Common myeloid progenitor, CD34-positive (primary cell): ENCODE data around the gene CYP2A13.
A peak's percentile ranks its signal among the peaks of the same experiment; 100 is the strongest.

ENCODE experiments used
- CTCF ChIA-PET: fragments of 350-600 bp; sonication (Branson Sonifier 250); formaldehyde crosslinking; loops from one replicate; lab custom pipeline; 2021; ENCODE audit warnings: antibody characterized with exemption; lab: Charles Lee
- POLR2A ChIA-PET: fragments of 350-600 bp; sonication (Branson Sonifier 250); formaldehyde crosslinking; loops from one replicate; lab custom pipeline; 2021; ENCODE audit warnings: antibody characterized with exemption; lab: Charles Lee
- DNase-seq, 3 donors: peaks; one replicate each; pipeline versions ENCODE4 v3.0.0 to v3.0.0-alpha.2; 2013
- H3K27ac ChIP-seq, 2 experiments: 1 replicate in 1 of 2; 2 replicates in 1 of 2; pipeline ENCODE4 v1.7.0; 2013; ENCODE audit warnings: inconsistent platforms in 2 of 2, low read length in 2 of 2, mild to moderate bottlenecking in 2 of 2, low read depth in 1 of 2, moderate library complexity in 1 of 2; ENCODE audit not compliant: severe bottlenecking in 2 of 2, insufficient read depth in 1 of 2, poor library complexity in 1 of 2
- H3K27me3 ChIP-seq, 5 experiments: replicated peaks in 2 of 5; 1 replicate in 3 of 5; 2 replicates in 2 of 5; pipeline versions ENCODE4 v1.6.1 to v1.7.0; 2013; ENCODE audit warnings: low read length in 4 of 5, mild to moderate bottlenecking in 2 of 5, moderate library complexity in 2 of 5, inconsistent platforms in 1 of 5; ENCODE audit not compliant: insufficient read depth in 5 of 5, control insufficient read depth in 4 of 5
- H3K36me3 ChIP-seq, 4 experiments: 1 replicate in 2 of 4; 2 replicates in 2 of 4; pipeline versions ENCODE4 v1.6.1 to v1.7.0; 2013; ENCODE audit warnings: low read length in 3 of 4, control low read depth in 1 of 4, mild to moderate bottlenecking in 1 of 4; ENCODE audit not compliant: control insufficient read depth in 4 of 4, insufficient read depth in 4 of 4
- H3K4me1 ChIP-seq, 4 experiments: 1 replicate in 3 of 4; 2 replicates in 1 of 4; pipeline versions ENCODE4 v1.6.1 to v1.7.1; 2013; ENCODE audit warnings: low read length in 3 of 4, mild to moderate bottlenecking in 3 of 4, control low read depth in 1 of 4, inconsistent platforms in 1 of 4, moderate library complexity in 1 of 4; ENCODE audit not compliant: control insufficient read depth in 4 of 4, insufficient read depth in 4 of 4; ENCODE audit errors: control extremely low read depth in 1 of 4
- H3K4me3 ChIP-seq, 7 experiments: 1 replicate in 4 of 7; 2 replicates in 3 of 7; pipeline versions ENCODE4 v1.5.1 to v1.7.0; 2013; ENCODE audit warnings: mild to moderate bottlenecking in 7 of 7, low read length in 6 of 7, moderate library complexity in 6 of 7, inconsistent platforms in 2 of 7, low read depth in 2 of 7, control low read depth in 1 of 7; ENCODE audit not compliant: insufficient read depth in 4 of 7, control insufficient read depth in 1 of 7; ENCODE audit errors: extremely low read depth in 1 of 7
- H3K9me3 ChIP-seq, 5 experiments: 1 replicate in 4 of 5; 2 replicates in 1 of 5; pipeline versions ENCODE4 v1.6.1 to v1.7.1; 2013; ENCODE audit warnings: low read length in 4 of 5, mild to moderate bottlenecking in 2 of 5, inconsistent platforms in 1 of 5, low read depth in 1 of 5, moderate library complexity in 1 of 5; ENCODE audit not compliant: control insufficient read depth in 4 of 5, insufficient read depth in 2 of 5; ENCODE audit errors: control extremely low read depth in 1 of 5
- WGBS: methylation state at CpG from one replicate; pipeline ENCODE4 v1.1.5; 2013; ENCODE audit not compliant: insufficient coverage; 5-methylcytosine and 5-hydroxymethylcytosine counted together

CYP2A13 gene

GRCh38 chr19:41076286-41076685, 12.0 kb upstream of the CYP2A13 start:
- Histone ChIP-seq H3K9me3 (peaks cover 0 to 9% (median 1%) of the 10 kb centered on the region in 5 experiments), H3K27me3 (peaks cover 0 to 10% (median 2%) of the 10 kb centered on the region in 5 experiments), H3K27ac (no peak overlapping the region), H3K4me1 (no peaks in the 10 kb centered on the region), H3K4me3 (no peak overlapping the region), H3K36me3 (no peaks in the 10 kb centered on the region)
- peak in 2 of 3 donors; percentile 3 to 23 for DNase-seq
- ChIA-PET CTCF (no interaction called here), POLR2A (no interaction called here)
- no CpG with 5 or more reads among the region's 3 CpGs for WGBS

- POLR2A ChIA-PET = no interaction called here
Measured at GRCh38 chr19:41083516-41083915, 4.7 kb upstream of the CYP2A13 start.

GRCh38 chr19:41085748-41086415, 2.4 kb upstream of the CYP2A13 start:
- no peak overlapping the region for H3K4me3 ChIP-seq
- peaks cover 0 to 48% (median 5%) of the 10 kb centered on the region in 5 experiments for H3K27me3 ChIP-seq
- no peaks in the 10 kb centered on the region for H3K9me3 ChIP-seq
- POLR2A ChIA-PET = interaction anchor here (0.6 kb wide), 1 partner anchor 464 kb away, joined by 3 read pairs; no protein-coding TSS in a partner anchor
- WGBS = no CpG with 5 or more reads among the region's 1 CpG
- H3K36me3 ChIP-seq = no peaks in the 10 kb centered on the region
- no peak overlapping the region for H3K27ac ChIP-seq
- DNase-seq = no peak
- CTCF ChIA-PET = no interaction called here
- no peaks in the 10 kb centered on the region for H3K4me1 ChIP-seq

More at GRCh38 chr19:41083516-41083915, 4.7 kb upstream of the CYP2A13 start:
- DNase-seq = no peak
- Histone ChIP-seq H3K27ac (no peak overlapping the region), H3K36me3 (no peaks in the 10 kb centered on the region), H3K4me3 (no peak overlapping the region), H3K4me1 (no peaks in the 10 kb centered on the region), H3K9me3 (peaks cover 0 to 9% (median 0%) of the 10 kb centered on the region in 5 experiments), H3K27me3 (peaks cover 0 to 24% (median 0%) of the 10 kb centered on the region in 5 experiments)
- CTCF ChIA-PET = no interaction called here
- WGBS = no CpG with 5 or more reads among the region's 2 CpGs

- Histone ChIP-seq H3K27ac (no peak overlapping the region), H3K4me3 (no peak overlapping the region), H3K36me3 (no peaks in the 10 kb centered on the region), H3K27me3 (peaks cover 0 to 71% (median 8%) of the 10 kb centered on the region in 5 experiments), H3K4me1 (no peaks in the 10 kb centered on the region), H3K9me3 (no peaks in the 10 kb centered on the region)
- DNase-seq = peak in 1 of 3 donors; percentile 2
- 2% methylated on average over 12 of the region's 32 CpGs for WGBS
- ChIA-PET POLR2A (no interaction called here), CTCF (interaction anchor here (0.7 kb wide), 1 partner anchor 114 kb away, joined by 4 read pairs; no protein-coding TSS in a partner anchor)
Measured at GRCh38 chr19:41089959-41090358, 1.7 kb downstream of the CYP2A13 start.

DNA sequence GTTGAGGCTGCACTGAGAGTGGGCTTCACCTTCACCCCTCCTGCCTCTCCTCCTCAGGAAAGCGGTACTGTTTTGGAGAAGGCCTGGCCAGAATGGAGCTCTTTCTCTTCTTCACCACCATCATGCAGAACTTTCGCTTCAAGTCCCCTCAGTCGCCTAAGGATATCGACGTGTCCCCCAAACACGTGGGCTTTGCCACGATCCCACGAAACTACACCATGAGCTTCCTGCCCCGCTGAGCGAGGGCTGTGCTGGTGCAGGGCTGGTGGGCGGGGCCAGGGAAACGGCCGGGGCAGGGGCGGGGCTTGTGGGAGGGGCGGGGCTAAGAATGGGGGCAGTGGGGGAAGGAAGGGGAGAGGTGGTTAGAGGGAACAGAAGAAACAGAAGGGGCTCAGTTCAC, 7.5 kb downstream of the CYP2A13 start:
- Histone ChIP-seq H3K27me3 (peaks cover 0 to 29% (median 8%) of the 10 kb centered on the region in 5 experiments), H3K4me3 (no peak overlapping the region), H3K36me3 (no peaks in the 10 kb centered on the region), H3K9me3 (peaks cover 0 to 5% (median 1%) of the 10 kb centered on the region in 5 experiments), H3K27ac (no peak overlapping the region), H3K4me1 (no peaks in the 10 kb centered on the region)
- no peak for DNase-seq
- ChIA-PET POLR2A (no interaction called here), CTCF (no interaction called here)
- 62% methylated on average over 7 of the region's 15 CpGs for WGBS

DNA sequence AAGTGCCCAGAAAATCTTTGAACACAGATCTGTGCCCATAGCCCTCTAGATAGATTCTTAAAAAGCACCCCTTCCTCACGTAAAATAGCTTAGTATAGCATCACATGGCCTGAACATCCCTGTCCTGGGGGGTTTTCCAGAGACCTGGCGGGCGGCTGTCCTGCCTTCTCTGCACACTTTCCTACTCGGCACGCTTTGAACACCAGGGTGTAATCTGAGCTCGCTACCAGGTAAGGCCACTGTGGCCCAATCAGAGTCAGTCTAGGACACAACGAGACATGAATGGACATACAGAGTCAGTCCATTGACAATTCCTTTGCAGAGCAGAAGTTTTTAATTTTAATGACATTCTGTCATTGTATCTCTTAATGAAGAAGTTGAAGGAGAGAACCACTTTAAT, 8.1 kb downstream of the CYP2A13 start:
- Histone ChIP-seq H3K27me3 (peaks cover 0 to 23% (median 8%) of the 10 kb centered on the region in 5 experiments), H3K4me1 (no peaks in the 10 kb centered on the region), H3K27ac (no peak overlapping the region), H3K9me3 (peaks cover 0 to 5% (median 1%) of the 10 kb centered on the region in 5 experiments), H3K4me3 (no peak overlapping the region), H3K36me3 (no peaks in the 10 kb centered on the region)
- 91% methylated on average over 7 of the region's 7 CpGs for WGBS
- ChIA-PET CTCF (no interaction called here), POLR2A (no interaction called here)
- DNase-seq = no peak

GRCh38 chr19:41097302-41097701, 9.1 kb downstream of the CYP2A13 start:
- ChIA-PET CTCF (no interaction called here), POLR2A (no interaction called here)
- no peak for DNase-seq
- no peaks in the 10 kb centered on the region for H3K4me1 ChIP-seq
- no peak overlapping the region for H3K4me3 ChIP-seq
- peaks cover 0 to 16% (median 7%) of the 10 kb centered on the region in 5 experiments for H3K27me3 ChIP-seq
- no peaks in the 10 kb centered on the region for H3K36me3 ChIP-seq
- H3K27ac ChIP-seq = no peak overlapping the region
- 100% methylated on average over 1 of the region's 2 CpGs for WGBS
- peaks cover 0 to 6% (median 1%) of the 10 kb centered on the region in 5 experiments for H3K9me3 ChIP-seq
